Measurements from ENCODE around the gene AQP6.
A peak's percentile ranks its signal among the peaks of the same experiment; 100 is the strongest.

AQP6 gene

GRCh38 chr12:49948866-49949845, 23.6 kb upstream of the AQP6 start:
- no peak overlapping the region for H3K4me3 ChIP-seq (ENCODE audit: low read depth, low read length)
- no peak for TF ChIP-seq CTCF (IDR thresholded peaks at IDR 0.05; ENCODE audit: low read depth, low read length)
- TF ChIP-seq MYC (IDR thresholded peaks at IDR 0.05; ENCODE audit: low read depth, low read length), result no peak
- TF ChIP-seq, protein P1, sequence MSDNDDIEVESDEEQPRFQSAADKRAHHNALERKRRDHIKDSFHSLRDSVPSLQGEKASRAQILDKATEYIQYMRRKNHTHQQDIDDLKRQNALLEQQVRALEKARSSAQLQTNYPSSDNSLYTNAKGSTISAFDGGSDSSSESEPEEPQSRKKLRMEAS (IDR thresholded peaks at IDR 0.05; ENCODE audit: low read depth, low read length), result no peak
- TF ChIP-seq POLR2A (IDR thresholded peaks at IDR 0.05; ENCODE audit: extremely low read depth, insufficient read length), result no peak
- no peak for DNase-seq (ENCODE audit: low read depth)

GRCh38 chr12:49949866-49950265, 22.9 kb upstream of the AQP6 start:
- DNase-seq (ENCODE audit: low read depth), result no peak
- TF ChIP-seq, protein P1 (IDR thresholded peaks at IDR 0.05; ENCODE audit: low read depth, low read length), result no peak
- TF ChIP-seq POLR2A (IDR thresholded peaks at IDR 0.05; ENCODE audit: extremely low read depth, insufficient read length) (no peak), MYC (IDR thresholded peaks at IDR 0.05; ENCODE audit: low read depth, low read length) (no peak), CTCF (IDR thresholded peaks at IDR 0.05; ENCODE audit: low read depth, low read length) (no peak)
- no peak overlapping the region for H3K4me3 ChIP-seq (ENCODE audit: low read depth, low read length)

GRCh38 chr12:49950273-49951251, 22.2 kb upstream of the AQP6 start, which contains the start of gene AQP2:
Gene AQP2, plus strand, starts transcription at chr12:49950737. Its CDS starts 94 bp downstream, at chr12:49950831.
- DNase-seq (ENCODE audit: low read depth), result no peak
- no peak for TF ChIP-seq CTCF (IDR thresholded peaks at IDR 0.05; ENCODE audit: low read depth, low read length)
- no peak for TF ChIP-seq MYC (IDR thresholded peaks at IDR 0.05; ENCODE audit: low read depth, low read length)
- TF ChIP-seq, protein P1 (IDR thresholded peaks at IDR 0.05; ENCODE audit: low read depth, low read length), result no peak
- TF ChIP-seq POLR2A (IDR thresholded peaks at IDR 0.05; ENCODE audit: extremely low read depth, insufficient read length), result no peak
- H3K4me3 ChIP-seq (ENCODE audit: low read depth, low read length), result peak within 1 kb of the TSS; percentile 0

- DNase-seq (ENCODE audit: low read depth), result peak; percentile 89
- TF ChIP-seq CTCF (IDR thresholded peaks at IDR 0.05; ENCODE audit: low read depth, low read length) (no peak), POLR2A (IDR thresholded peaks at IDR 0.05; ENCODE audit: extremely low read depth, insufficient read length) (no peak), MYC (IDR thresholded peaks at IDR 0.05; ENCODE audit: low read depth, low read length) (no peak)
- TF ChIP-seq, protein P1 (IDR thresholded peaks at IDR 0.05; ENCODE audit: low read depth, low read length), result no peak
Measured at GRCh38 chr12:49951411-49952240, 21.1 kb upstream of the AQP6 start.

More at GRCh38 chr12:49951411-49952240, 21.1 kb upstream of the AQP6 start:
- peak overlapping the region; percentile 0 for H3K4me3 ChIP-seq (ENCODE audit: low read depth, low read length)

Measured in NB4 (cell line).